Kidney capillary endothelial cell (primary cell): Measurements from ENCODE around the gene KLF6.
"Not testable (repeated sequence)": the region's sequence is repeated elsewhere in the genome, so short reads cannot be mapped to it uniquely, and the experiment has no call there.

Experiments used
- DNase-seq: peaks from one replicate; pipeline ENCODE4 v3.0.0-alpha.2; 2018; ENCODE audit warnings: low spot score

KLF6 gene

DNA sequence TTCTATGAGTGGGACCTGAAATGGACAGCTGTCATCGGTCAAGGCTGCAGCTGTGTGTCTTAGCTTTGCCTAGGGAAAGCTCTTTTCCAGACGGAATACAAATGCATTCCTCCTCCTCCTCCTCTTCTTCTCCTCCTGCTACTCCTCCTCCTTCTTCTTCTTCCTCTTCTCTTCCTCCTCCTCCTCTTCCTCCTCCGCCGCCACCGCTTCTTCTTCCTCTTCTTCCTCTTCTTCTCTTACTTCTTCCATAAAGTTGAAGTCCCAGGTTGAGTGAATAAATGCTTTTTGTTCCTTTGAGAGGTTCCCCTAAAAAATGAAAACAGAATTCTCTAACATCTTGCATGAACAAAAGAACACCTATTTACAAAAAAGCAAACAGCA, 28.7 kb downstream of the KLF6 start:
- no peak for DNase-seq

DNA sequence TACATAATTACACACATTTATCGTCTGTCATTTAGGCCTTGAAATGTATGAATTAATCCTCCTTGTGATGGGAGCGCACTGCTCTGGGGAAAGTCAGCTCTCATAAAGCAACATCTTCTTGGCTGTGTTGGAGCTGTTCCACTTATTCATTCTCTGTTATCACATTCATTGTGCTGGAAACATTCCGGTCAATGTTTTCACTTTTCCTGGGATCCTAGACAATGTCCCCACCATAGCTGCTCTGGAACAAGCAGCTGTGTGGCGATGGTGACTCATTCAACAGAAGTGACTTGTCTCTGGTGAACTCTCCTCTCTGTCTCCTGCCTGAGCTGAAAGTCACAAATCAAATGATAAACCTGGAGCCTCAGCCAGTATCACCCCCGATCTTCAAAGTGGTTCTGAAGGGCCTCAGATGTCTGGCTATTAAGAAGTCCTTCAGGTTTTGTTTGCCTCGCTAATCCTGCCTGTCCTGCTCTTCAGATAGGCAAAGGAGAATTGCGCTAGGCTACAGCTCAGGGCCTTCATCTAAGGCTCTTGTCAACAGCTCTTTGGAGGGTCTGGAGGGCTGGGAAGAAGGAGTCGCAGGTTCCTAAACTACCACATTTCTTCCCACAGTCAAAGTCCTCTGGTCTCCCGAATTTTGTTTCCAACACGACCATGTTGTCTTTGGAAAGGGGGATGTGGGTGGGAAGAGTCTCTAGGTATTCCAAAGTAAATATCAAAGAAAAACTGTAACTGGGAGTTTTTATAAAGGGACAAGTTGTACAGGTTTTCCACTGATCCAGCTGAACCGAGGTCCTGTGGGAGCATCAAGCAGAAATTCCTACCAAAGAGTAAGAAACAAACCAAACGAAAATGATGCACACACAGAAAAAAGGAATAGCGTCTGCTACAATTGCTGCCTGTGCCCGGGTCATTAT, 29.3 kb downstream of the KLF6 start:
- DNase-seq = peak; percentile 76

DNA sequence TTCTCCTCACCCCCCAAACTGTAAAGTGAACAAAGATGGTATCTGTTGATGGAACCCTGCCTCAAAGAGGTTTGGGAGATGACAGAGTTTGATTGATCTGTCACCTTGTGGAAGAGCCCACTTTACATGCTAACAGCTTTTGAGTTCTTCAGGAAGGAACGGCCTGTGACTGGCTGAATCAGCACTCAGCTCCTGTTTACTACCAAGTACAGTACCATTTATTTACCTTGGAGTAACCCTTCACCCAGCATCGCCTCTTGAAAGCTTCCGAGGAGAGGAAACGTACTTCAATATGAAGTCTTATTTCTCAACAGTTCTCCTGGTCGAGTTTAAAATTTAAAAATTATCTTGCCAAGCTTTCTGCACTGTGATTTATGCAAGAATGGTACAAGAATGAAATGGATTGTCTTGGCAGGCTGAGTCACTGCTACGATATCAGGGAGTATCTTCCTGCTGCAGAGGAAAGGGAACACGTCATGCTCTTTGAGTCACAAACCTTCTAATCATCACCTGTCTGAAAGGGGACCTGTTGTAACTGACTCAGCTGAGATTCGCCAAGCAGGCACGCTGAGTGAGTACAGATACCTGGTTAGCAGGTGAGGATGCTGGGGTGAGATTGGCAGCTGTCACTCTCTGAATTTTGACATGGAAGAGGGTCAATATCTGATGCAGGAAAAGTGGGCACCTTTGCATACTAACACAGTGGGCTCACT, 30.1 kb downstream of the KLF6 start:
- DNase-seq = peak; percentile 92

DNA sequence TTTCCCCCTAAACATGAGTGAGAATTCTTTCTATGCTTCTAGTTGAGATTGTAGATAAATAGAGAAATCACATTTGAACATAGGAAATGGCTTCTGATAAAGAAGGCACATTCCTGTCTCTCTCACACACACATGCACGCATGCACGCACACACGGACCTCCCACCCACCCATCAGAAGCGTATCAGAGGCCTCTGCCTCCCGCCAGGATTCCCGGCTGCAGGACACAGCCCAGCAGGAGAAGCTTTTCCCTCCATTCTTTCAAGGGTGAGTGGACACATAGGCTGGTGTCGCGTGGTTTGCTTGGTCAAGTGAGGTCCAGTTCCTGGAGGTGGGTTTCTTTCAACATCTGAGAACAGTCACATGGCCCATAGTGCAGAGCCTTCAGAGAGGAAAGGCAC, 34.2 kb downstream of the KLF6 start:
- no peak for DNase-seq

DNA sequence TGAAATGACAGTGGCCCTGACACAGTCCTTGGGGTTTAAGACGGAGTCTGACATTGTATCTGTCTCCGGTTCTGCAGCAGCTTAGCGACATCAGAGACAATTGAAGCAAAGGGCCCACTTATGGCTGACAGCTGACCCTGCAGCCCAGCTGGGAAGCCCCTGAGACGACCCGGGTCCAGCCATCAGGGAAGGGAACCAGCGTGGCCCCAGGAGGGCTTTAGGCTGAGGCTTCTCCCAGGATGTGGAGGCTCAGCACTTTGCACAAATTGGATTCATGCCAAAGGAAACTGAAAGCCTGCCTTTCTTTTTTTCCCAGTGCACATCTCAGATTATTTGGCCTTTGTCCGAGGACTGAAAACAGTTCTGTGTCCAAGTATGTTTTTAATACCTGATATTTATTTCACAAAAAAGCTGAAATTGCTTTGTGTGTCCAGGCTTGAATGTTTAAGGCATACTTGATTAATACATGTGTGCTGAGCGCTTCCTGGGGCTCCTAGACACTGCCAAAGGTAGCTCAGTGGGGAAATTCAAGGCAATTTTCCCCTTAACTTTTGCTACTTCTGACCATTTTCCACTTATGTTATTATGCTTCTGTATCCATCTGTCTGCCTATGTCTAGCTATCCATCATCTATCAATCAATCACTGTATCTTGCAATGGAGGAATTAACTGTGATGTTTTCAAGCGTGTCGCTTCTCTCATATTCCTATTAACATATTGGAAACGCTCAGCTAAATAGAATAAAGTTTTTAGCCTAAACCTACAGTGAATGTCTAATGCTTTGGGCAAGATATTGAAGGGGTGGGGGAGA, 34.8 kb downstream of the KLF6 start:
- DNase-seq = no peak

DNA sequence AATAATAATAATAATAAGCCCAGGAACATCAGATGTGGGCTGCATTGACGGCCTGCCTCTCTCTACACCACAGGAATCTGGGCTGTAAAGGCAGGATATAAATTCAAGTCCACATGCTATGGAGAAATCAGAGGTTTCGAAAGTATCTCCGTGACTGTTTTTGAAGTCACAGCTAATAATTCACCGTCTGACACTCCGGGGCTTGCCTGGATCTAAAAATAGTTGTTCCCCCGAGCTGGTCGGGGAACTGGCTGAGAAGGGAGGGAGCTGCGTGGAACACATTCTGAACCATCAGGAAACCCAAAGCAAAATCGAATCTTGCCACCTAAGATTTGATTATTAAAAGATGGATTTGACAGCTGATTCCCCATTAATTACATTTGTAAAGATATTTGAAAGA, 35.4 kb downstream of the KLF6 start:
- DNase-seq = no peak

DNA sequence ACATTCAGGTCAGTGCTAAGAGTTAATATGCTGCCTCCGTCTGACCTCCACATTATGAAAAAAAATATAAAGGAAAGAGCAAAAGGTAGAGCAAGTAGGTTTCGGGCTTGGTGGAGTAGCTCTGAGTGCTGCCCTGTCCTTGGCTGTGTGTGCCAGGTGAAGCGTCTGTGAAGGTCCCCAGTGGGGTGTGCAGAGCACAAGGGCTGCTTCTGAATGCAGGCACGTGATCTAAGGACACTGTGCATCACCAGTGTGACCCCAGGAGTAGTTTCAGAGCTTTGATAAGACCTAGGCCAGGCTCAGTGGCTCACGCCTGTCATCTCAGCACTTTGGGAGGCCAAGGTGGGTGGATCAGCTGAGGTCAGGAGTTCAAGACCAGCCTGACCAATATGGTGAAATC, 36.0 kb downstream of the KLF6 start:
- no peak for DNase-seq

DNA sequence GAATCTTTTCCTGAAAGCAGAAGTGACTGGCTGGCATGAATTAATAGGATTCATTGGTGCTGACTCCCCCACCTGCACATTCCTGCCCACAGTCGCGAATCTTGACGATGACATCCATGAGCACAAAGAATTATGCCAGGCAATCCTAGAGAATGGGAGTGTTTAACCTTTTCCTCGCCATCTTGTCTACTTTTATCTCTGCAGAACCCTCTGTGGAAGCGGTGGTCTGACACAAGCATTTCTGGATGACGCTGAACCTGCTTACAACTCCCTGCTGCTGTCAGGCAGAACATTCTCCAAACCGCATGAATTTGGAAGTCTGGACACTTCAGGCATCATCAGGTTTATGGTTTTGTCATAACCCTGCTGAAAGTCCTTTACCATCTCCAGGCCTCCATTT, 36.5 kb downstream of the KLF6 start:
- DNase-seq = no peak

DNA sequence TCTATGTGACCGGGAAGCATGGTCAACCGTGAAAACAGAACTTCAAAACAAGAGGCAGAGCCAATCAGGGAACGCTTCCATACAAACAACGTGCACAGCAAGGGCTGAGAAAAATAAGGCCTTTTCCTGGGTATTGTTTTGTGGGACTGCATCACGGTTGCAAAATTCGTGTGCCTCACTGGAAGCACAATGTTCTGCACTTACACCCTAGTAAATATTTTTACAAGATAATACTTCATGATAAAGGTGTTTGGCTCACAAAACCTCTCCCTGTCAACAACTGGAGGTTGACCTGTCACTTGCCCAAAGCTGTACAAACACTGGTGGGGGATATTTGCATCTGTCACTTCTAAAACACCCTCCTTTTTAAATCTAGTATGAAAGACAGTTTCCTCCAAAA, 37.0 kb downstream of the KLF6 start:
- peak; percentile 21 for DNase-seq

DNA sequence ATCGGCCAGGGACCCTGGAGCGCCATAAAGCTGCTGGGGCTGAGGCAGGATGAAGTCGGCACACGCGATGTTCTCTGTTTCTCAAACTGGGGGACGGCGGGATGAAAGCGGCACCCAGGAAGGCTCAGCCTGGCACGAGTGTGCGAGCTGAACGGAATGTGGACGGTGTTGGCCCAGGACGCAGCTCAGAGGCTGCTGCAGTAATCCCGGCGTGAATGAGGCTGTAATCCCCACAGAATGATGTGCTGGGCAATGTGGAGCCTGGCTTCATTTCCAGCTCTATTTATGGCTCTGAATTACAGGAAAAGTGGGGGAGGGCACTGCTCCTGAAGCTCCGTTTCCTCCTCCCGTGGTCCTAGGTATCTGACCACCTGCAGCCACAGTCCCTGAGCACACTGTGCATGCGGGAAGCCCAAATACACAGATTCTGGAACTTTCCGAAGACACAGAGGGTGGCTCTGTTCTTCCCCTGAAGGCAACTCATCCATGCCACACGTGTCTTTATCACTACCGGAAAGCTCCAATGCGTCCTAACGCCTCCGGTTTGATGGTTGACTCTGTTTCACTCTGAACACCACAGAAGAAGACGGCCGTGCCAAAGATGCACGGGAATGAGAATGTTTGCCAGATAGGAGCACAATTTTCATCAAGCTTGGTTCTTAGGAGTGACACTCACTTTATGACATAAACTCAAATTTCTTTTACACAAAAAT, 37.6 kb downstream of the KLF6 start:
- peak; percentile 23 for DNase-seq

DNA sequence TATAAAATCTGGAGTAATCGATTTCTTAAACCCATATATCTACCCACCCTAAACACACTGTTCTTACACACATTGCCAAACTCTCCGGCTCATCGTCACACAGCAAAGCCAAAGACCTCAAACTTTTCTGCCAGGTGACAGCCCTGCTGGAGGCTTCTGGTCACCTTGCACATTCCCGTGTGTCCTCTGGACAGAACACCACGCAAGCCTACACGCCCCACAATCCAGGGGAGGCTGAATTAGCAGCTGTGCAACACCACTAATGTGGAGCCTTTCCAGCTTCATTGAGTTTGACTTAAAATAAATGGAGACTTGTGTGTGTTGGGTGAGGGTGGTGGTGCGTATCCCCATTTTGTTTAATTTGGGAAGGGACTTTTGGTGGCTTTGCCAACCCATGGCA, 38.4 kb downstream of the KLF6 start:
- DNase-seq = no peak

DNA sequence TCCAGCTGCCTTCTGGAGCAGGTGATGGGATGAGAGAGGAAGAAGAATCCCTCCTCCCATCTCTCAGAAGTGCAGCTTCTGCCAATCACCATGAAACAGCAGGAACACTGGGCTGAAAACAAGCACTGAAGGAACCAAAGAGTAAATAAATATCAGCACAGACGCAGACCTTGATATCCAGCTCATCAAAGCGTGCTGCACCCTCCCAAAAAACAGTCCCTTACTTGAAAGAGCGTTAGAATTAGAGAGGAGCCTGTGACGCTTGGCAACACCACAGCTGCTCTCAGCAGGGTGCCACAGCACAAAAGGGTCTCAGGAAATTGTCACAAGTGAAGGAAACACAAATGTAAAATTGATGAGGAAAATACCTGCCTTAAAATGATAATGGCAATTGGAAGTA, 39.5 kb downstream of the KLF6 start:
- DNase-seq = no peak

DNA sequence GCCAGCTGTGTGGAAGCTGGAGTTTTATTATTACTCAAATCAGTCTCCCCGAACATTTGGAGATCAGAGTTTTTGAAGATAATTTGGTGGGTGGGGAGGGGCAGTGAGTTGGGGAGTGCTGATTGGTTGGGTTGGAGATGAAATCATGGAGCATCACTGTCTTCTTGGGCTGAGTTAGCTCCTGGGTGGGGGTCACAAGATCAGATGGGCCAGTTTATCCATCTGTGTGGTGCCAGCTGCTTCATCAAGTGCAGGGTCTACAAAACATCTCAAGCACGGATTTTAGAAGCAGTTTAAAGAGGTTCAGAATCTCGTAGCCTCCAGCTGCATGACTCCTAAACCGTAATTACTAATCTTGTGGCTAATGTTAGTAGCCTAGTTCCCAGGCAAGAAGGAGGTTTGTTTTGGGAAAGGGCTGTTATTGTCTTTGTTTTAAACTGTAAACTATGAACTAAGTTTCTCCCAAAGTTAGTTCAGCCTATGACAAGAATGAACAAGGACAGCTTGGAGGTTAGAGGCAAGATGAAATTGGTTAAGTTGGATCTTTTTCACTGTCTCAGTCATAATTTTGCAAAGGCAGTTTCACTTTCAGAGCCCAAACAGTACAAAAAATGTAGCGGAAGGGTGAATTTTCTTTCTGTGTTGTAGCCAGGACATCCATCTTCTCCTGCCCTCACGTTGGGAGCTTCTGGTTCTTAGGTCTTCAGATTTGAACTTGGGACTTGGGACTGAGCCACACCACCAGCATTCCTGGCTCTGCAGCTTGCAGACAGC, 43.1 kb downstream of the KLF6 start:
- no peak for DNase-seq

DNA sequence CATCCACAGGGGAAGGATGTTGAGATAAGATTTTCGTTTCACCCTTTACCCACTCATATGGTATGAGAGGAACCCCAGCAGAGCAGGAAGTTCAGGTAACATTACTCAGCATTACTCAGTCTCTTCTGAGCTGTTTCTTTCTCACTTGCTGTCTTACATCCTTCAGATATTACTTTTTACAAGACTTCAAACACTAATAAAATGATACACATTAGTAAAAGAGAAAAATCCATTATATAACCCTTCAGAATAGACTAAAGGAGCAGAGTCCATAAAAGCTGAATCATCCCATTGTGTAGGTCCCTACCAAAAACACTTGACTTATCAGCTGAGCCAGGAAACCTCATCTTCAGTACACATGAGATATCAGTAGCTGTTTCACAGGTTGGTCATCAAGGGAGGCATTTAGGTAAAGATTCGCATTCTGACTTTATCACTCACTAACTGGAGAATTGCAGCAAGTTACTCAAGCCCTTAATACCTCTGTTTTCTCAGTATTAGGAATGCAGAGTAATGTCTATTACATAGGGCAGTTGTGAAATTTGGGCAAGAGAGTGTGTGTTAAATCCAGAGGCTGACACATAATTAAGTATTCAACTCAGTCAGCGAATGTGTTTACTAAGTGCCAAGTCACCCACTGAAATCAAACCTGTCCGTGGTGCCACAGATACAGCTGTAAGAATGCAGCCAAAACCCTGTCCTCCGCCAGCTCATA, 44.7 kb downstream of the KLF6 start:
- peak; percentile 16 for DNase-seq

DNA sequence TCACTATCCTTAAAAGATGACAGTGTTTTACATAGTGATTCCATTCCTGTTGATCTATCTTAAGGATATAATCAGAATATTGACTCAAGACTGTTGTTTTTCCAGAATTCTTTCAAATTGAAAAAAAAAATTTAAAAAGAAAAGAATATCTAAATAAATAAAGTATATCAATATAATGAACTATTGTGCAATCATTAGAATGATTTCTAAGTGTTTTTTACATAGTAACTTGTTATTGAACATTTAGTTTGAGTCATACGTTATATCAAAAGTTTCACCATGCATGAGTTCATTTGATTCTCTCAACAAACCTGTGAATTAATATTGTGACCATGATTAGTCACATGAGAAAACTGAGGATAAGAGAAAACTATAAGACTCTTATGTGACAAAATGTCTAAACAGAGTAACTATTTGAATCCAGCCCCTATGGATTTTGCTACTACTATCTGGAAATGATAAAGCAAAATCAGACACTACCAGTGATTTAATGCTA, 46.1 kb downstream of the KLF6 start:
- no peak for DNase-seq

DNA sequence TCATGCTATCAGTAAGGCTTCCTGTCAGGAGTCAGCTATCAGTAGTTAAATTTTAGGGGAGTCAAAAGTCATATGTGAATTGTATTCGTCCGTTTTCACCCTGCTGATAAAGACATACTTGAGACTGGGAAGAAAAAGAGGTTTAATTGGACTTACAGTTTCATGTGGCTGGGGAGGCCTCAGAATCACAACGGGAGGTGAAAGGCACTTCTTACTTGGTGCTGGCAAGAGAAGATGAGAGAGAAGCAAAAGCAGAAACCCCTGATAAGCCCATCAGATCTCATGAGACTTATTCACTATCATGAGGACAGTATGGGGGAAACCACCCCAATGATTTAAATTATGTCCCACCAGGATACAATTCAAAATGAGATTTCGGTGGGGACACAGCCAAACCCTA, 47.1 kb downstream of the KLF6 start:
- DNase-seq = no peak

DNA sequence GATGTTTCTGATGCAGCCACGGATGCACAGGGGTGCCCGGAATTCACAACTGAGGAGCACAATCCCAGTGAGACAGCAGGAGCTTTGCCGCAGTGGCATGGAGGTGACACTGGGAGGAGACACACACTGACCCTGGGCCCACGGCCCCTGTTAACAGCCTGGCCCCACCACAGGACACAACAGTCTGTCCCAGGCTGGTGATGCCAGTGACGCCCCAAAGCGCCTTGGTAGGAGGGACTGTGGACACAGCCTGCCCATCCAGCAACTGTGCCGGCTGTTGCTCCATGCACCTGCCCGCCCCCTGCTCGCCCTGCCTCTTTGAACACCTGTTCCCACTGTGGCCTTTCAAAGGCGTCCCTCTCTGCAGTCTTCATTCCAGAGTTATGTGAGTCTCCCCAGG, 49.8 kb downstream of the KLF6 start:
- DNase-seq = no peak

DNA sequence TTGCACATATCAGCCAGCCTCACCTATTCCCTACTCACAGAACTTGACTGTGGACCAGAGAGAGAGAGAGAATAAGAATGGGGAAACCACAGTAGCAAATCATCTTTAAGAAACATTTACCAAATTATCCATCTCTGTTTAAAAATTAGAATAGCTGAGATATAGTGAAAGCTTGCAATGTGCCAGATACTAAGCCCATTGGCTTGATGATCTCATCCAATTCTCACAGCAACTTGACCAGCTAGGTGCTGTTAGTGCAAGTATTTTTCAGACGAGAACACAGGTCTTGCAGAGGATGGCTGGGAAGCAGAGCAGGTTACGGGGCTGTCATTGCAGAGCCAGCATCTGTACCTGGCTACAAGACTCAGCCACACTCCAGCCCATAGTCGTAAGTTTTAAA, 50.9 kb downstream of the KLF6 start:
- no peak for DNase-seq

DNA sequence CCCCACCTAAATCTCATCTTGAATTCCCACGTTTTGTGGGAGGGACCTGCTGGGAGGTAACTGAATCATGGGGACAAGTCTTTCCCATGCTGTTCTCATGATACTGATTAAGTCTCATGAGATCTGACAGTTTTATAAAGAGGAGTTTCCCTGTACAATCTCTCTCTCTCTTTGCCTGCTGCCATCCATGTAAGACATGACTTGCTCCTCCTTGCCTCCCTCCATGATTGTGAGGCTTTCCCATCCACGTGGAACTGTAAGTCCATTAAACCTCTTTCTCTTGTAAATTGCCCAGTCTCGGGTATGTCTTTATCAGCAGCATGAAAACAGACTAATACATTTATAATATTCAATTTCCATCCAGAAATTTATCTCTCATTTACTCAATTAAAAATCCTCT, 52.8 kb downstream of the KLF6 start:
- DNase-seq = not testable (repeated sequence)

DNA sequence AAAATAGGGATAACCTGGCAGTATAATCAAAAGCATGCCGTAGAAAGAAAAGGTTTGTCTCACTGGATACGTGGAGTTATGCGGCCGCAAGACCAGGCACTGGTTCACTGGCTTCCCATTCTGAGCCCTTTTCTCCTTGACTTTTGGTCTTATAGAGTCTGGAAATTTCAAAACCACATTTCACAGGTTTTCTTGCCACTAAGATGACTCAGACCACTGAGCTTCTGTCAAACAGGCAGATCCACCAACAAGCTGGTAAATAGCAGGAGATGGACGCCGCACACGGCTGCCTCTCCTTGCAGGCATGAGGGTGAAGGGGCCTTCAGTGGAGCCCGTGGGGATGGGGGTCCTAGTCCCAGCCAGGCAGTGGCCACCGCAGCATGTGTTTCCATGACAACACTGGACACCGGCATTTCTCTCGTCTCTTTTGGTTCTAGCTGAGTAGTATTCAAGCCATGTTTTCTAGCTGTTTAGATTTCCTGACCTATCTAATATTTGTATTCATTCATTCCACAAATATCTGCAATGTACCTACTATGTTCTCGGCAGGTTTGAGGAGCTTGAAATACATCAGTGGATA, 55.5 kb downstream of the KLF6 start:
- DNase-seq = no peak
